ENCODE data around the gene DNAJC28. TPM values are rescaled to one million over a fixed set of nuclear protein-coding genes. Genes with fewer than 3 reads are reported as not detected.
"Not testable (repeated sequence)": the region's sequence is repeated elsewhere in the genome, so short reads cannot be mapped to it uniquely, and the experiment has no call there.

DNAJC28 gene
- total RNA-seq, 1 donor: 2.2 TPM

DNA sequence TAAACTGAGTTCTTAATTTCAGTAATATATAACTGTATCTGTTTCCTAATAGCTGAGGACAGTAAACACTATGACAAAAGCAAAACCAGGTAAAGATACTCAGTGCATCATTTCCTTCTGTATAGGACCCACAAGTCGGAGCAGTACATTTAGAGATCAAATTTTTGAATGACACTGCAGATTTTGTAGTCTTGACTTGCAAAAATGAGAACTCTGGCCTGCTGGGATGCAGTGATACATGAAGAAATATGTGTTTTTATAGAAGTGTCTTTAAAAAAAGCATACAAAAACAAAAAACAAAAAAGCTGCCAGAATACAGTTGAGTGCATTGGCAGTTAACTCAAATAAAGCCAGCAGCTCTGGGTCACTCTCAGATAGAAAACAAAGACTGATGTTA, 31.4 kb upstream of the DNAJC28 start:
- TF ChIP-seq, protein P1, sequence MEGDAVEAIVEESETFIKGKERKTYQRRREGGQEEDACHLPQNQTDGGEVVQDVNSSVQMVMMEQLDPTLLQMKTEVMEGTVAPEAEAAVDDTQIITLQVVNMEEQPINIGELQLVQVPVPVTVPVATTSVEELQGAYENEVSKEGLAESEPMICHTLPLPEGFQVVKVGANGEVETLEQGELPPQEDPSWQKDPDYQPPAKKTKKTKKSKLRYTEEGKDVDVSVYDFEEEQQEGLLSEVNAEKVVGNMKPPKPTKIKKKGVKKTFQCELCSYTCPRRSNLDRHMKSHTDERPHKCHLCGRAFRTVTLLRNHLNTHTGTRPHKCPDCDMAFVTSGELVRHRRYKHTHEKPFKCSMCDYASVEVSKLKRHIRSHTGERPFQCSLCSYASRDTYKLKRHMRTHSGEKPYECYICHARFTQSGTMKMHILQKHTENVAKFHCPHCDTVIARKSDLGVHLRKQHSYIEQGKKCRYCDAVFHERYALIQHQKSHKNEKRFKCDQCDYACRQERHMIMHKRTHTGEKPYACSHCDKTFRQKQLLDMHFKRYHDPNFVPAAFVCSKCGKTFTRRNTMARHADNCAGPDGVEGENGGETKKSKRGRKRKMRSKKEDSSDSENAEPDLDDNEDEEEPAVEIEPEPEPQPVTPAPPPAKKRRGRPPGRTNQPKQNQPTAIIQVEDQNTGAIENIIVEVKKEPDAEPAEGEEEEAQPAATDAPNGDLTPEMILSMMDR (IDR thresholded peaks at IDR 0.05; ENCODE audit: insufficient read depth, low read depth, low read length): no peak

DNA sequence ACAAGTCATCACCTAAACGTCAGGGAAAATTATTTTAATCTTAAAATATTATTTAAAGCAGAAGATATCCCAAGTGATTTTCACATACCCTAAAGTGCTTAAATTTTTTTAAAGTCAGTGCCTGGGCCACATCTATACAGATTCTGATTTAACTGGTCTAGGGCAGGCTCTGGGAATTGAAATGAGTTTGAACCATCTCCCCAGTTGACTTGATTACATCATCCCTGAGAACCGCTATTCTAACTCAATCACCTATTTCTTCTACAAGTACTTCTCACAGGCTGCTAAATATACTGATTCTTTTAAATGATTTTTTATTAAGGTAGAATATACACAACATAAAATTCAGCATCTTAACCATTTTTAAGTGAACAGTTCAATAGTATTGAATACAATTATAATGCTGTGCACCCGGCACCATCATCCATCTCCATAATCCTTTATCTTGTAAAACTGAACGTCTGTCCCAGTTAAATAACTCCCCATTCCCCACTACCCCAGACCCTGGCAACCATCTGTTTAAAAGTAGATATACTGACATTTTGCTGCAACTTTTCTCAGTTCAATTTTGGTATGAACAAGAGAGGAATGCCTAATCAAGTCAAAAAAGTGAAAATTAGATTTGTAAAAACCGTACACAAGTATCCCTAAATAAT, 30.9 kb upstream of the DNAJC28 start:
- TF ChIP-seq, protein P1 (IDR thresholded peaks at IDR 0.05; ENCODE audit: insufficient read depth, low read depth, low read length): no peak
- H3K4me3 ChIP-seq (ENCODE audit: low read depth, low read length): no peak overlapping the region
- DNase-seq (ENCODE audit: low read depth): no peak

More for the DNA sequence above, 31.4 kb upstream of the DNAJC28 start:
- DNase-seq (ENCODE audit: low read depth): no peak
- H3K4me3 ChIP-seq (ENCODE audit: low read depth, low read length): no peak overlapping the region

DNA sequence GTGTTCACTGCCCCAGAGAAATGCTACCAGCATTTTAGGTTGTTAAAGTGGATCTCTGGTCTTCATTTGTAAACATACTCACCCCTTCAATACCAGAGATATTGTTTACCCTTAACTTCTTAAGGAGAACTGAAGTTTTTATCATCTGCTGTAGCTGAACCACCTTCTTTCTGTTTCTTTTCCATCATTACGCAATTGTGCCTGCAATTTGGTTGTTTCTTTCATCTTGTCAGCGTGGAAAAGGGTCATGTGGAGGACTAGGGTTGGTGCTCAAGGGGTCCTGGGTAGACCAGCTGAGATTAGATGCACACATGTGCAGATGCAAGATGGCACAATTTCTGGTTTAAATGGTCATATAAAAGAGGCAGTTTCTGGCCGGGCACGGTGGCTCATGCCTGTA, 27.4 kb upstream of the DNAJC28 start:
- DNase-seq (ENCODE audit: low read depth): peak; percentile 21
- no peak overlapping the region for H3K4me3 ChIP-seq (ENCODE audit: low read depth, low read length)
- TF ChIP-seq, protein P1 (IDR thresholded peaks at IDR 0.05; ENCODE audit: insufficient read depth, low read depth, low read length): no peak

DNA sequence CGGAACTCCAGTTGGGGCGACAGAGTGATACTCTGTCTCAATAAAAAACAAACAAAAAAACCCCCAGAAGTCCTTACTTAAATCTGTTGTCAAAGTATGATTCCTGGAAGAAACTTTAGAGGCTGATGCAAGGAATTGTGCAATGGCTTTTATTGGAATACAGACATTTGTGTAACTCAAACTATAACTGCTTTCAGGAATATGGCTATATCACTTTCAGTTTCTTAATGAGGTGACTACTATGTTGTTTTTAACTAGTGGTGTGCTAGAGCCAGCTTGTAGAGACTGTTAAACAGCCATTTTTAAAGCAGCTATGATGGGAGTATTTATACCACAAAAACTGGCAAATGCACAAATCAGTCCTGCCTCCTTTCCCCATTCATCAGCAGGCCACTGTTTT, 22.7 kb upstream of the DNAJC28 start:
- TF ChIP-seq, protein P1 (IDR thresholded peaks at IDR 0.05; ENCODE audit: insufficient read depth, low read depth, low read length): no peak
- peak; percentile 87 for DNase-seq (ENCODE audit: low read depth)

DNA sequence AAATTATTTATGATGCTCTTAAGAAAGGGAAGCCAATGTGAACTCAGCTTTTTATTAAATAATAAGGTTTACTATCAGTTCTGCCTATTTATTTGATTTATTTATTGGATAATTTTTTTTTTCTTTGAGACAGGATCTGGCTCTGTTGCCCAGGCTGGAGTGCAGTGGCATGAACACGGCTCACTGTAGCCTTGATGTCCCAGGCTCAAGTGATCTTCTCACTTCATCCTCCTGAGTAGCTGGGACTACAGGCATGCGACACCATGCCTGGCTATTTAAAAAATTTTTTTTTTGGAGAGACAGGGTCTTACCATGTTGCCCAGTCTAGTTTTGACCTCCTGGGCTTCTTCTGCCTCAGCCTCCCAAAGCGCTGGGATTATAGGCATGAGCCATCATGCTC, 21.0 kb upstream of the DNAJC28 start:
- DNase-seq (ENCODE audit: low read depth): no peak
- TF ChIP-seq, protein P1 (IDR thresholded peaks at IDR 0.05; ENCODE audit: insufficient read depth, low read depth, low read length): no peak
- H3K4me3 ChIP-seq (ENCODE audit: low read depth, low read length): no peak overlapping the region

More for the DNA sequence above, 22.7 kb upstream of the DNAJC28 start:
- no peak overlapping the region for H3K4me3 ChIP-seq (ENCODE audit: low read depth, low read length)

DNA sequence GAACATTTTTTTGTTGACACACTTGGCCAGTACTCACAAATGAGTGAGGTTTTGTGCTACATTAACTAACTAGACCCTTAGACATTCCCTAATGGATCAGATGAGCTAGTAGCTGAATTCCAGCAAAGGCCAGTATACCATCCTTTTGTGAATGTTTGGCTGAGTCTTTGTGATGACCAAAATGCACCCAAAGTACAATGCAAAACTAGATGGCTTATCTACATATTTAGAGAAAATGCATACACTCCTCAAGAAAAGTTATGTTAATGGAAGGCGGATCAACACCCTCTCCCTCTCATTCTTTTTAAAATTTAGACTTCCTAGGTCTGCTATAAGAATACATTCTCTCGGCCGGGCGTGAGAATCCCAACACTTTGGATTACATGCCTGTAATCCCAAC, 20.1 kb upstream of the DNAJC28 start:
- DNase-seq (ENCODE audit: low read depth): no peak
- H3K4me3 ChIP-seq (ENCODE audit: low read depth, low read length): no peak overlapping the region
- TF ChIP-seq, protein P1 (IDR thresholded peaks at IDR 0.05; ENCODE audit: insufficient read depth, low read depth, low read length): no peak

DNA sequence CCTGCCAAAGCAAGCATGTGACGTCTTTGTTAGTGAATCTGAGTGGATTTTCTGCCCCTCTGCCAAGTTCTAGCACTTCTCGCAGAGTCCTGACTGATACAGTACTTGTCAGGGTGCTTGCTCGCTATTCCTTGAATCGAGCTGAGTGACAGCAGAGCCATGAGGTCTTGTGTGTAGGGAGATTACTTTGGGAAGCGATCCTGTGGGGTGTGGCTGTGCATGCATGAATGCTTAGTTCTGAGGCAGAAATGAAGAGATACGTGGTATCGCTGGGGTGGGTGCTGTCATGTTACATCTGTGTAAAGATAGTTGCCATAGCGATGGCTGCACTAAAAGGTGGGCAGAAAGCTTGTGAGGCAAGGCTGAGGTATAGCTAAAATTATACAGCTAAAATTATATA, 19.3 kb upstream of the DNAJC28 start:
- TF ChIP-seq, protein P1 (IDR thresholded peaks at IDR 0.05; ENCODE audit: insufficient read depth, low read depth, low read length): no peak
- H3K4me3 ChIP-seq (ENCODE audit: low read depth, low read length): no peak overlapping the region
- no peak for DNase-seq (ENCODE audit: low read depth)

DNA sequence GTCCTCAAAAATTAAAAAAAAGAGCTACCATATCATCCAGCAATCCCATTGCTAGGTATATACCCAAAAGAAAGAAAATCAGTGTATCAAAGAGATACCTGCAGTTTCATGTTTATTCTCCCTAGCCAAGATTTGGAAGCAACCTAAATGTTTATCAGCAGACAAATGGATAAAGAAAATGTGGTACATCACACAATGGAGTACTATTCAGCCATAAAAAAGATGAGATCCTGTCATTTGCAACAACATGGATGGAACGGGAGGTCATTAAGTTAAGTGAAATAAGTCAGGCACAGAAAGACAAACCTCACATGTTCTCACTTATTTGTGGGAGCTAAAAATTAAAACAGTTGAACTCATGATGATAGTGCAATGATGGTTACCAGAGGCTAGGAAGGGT, 15.5 kb upstream of the DNAJC28 start:
- not testable (repeated sequence) for H3K4me3 ChIP-seq (ENCODE audit: low read depth, low read length); DNase-seq (ENCODE audit: low read depth)
